Germinal center (tissue), 1 donor: ENCODE results near the gene TCF7L1.
"Not testable (repeated sequence)": the region's sequence is repeated elsewhere in the genome, so short reads cannot be mapped to it uniquely, and the experiment has no call there.

Experiments
- DNase-seq: peaks from one replicate; pipeline ENCODE4 v3.0.0; 2012; ENCODE audit warnings: mixed read lengths, low spot score

TCF7L1 gene

GRCh38 chr2:85286918-85287317, 153.7 kb downstream of the TCF7L1 start:
- no peak for DNase-seq

DNA sequence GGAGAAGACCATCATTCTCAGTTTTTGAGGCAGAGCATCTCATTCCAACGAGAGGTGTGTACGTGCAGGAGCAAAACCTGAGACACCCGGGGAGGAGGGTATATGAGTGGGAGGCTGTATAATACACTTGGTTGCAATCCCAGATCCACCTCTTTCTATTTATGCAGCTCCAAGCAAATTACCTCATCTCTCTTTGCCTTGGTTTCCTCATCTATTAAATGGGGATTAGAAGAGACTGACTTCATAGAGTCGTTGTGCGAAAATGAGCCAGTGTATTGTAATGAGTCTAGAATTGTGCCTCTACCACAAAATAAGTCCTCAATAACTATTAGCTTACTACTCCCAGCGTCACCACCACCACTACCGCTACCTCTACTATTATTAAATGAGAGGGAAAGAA, 154.5 kb downstream of the TCF7L1 start:
- DNase-seq, result no peak

GRCh38 chr2:85288244-85288725, 155.1 kb downstream of the TCF7L1 start:
- no peak for DNase-seq

DNA sequence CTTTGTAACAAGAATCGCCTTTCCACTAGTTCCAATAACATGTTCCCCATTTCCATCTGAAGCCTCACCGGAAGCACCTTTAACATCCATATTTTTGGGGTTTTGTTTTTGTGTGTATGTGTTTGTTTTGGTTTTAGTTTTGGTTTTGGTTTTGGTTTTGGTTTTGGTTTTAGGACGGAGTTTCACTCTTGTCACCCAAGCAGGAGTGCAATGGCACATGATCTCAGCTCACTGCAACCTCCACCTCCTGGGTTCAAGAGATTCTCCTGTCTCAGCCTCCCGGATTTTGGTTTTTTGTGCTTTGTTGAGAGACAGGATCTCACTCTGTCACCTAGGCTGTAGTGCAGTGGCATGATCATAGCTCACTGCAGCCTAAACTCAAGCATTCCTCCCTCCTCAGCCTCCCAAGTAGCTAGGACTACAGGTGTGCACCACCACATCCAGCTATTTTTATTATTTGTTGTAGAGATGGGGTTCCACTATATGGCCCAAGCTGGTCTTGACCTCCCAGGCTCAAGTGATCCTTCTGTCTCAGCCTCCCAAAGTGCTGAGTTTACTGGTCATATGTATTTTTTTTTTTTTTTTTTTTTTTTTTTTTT, 158.3 kb downstream of the TCF7L1 start:
- DNase-seq, result no peak

GRCh38 chr2:85302121-85302520, 168.9 kb downstream of the TCF7L1 start:
- no peak for DNase-seq

- DNase-seq, result no peak
Observed at GRCh38 chr2:85303780-85304531, 170.8 kb downstream of the TCF7L1 start.

DNA sequence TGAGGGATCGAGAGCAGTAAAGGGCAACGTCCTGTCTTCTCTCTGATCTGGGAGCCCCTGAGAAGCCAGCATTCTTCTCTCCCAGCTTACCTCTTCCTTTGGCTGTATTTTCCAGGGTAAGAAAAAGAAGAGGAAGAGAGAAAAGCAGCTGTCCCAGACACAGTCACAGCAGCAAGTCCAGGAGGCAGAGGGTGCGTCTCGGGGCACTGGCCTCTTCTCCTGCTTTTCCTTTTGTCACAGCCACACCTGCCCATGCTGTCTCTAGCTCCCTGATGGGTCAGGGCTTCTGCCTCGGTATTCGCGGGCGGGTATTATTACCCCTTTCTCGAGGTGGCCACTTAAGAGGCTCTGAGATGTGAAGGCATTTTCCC, 174.3 kb downstream of the TCF7L1 start:
- no peak for DNase-seq

GRCh38 chr2:85308201-85308600, 175.0 kb downstream of the TCF7L1 start:
- DNase-seq, result no peak

DNA sequence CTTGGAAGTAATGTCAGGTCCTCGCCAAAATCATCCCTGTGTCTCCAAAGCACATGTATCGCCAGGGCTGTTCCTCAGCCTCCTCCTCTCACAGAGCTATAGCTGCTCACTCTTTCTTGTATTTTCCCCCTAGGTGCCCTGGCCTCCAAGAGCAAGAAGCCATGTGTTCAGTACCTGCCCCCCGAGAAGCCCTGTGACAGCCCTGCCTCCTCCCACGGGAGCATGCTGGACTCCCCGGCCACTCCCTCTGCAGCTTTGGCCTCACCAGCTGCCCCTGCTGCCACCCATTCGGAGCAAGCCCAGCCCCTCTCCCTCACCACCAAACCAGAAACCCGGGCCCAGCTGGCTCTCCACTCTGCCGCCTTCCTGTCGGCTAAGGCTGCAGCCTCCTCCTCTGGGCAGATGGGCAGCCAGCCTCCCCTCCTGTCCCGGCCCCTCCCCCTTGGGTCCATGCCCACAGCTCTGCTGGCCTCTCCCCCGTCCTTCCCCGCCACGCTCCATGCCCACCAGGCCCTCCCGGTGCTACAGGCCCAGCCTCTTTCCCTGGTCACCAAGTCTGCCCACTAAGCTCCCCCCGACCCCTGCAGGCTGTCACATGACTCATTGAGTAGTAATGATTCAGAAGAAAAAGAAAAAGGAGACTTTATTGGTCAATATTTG, 175.8 kb downstream of the TCF7L1 start:
- no peak for DNase-seq

DNA sequence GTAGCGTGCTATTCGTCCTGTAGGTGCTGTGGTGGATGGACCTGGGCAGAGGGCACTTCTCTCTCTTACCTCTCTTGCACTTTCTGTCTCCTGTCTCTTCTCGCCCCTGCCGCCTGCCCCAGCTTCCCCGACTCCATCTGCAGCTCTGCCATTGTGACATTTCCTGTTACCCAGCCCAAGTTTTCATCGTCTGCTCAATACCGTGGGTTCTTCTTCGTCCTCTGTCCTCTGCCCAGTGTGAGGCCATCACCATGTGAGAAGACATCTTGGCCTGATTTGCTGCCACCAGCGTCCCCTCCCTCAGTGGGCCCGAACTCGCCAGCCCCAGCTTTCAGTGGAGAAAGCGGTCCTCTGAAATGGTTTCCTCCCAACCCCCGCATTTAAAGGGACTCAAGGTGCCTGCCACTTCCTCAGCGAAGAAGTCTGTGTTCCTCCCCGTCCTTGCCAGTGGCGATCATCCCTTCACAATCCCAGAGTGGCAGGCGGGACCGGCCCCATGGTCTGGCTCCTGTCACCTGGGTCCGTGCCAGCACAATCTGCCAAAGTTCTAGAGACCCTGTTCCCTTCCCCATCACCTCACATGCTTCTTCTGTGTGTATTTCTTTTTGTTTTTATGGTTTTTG, 176.6 kb downstream of the TCF7L1 start:
- DNase-seq, result no peak

GRCh38 chr2:85310330-85310729, 177.1 kb downstream of the TCF7L1 start:
- DNase-seq, result no peak

DNA sequence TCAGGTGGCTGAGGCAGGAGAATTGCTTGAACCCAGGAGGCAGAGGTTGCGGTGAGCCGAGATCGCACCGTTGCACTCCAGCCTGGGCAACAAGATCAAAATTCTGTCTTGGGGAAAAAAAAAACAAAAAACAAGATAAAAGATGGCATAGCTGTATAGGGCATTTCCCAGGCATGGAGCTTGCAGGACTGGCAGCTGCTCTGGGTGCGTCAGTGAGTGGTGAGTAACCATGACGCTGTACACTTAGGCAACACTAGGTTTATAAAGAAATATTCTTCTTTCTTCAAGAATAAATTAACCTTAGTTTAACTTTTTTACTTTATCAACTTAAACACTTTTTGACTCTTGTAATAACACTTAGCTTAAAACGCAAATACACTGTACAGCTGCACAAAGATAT, 179.2 kb downstream of the TCF7L1 start:
- DNase-seq, result no peak

DNA sequence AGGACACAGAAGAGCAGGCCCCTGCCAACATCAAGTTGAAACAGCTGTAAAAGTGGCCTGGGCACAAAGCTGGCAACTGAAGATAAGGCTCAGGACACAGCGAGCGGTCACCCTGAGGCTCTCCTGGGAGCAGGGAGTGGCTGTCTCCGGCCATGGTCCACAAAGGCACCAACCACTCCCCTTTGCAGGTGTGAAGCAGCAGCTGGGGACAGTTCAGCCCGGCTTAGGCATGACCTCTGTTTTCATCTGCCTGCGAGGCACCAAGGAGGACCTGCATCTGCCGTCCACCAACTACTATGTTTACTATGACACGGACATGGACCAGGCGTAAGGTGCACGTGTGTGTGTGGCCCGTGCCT, 181.7 kb downstream of the TCF7L1 start:
- no peak for DNase-seq

DNA sequence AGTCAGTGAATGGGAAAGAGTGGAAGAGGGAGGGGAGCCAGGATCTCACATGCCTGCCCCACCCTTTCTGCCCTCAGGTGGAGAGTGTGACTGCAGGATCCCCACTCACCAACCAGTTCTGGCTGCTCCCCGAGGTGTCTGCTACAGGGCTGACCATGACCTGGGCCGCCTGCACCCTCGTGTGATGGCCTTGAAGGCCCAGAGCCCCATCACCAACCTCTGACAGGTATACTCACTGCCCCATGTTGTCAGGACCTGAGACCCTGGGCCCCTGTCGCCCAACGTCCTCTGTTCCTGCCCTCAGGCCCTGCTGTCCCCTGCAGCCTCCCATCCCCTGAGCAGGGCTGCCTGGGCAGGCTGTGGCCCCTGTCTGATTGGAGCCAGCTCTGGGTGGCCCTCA, 182.7 kb downstream of the TCF7L1 start:
- not testable (repeated sequence) for DNase-seq

GRCh38 chr2:85318222-85319074, 185.3 kb downstream of the TCF7L1 start:
- DNase-seq, result no peak

DNA sequence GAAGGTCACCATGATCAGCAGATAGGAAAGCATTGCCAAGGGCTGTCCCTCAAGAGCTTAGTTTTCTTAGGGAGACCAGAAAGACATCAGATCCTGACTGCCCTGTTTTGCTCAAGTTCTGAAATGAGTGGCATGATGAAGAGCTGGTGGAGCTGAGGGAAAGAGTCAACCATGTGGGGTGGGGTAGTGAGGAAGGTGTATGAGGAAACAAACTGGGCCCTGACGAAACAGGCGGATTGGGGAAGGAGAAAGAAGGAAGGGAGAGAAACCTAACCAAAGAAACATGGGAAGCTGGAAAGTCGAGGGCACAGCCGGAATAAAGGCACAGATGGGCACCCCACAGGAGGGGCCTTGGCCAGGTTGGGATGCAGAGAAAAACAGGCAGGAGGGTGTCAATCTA, 186.6 kb downstream of the TCF7L1 start:
- no peak for DNase-seq

GRCh38 chr2:85323351-85323987, 190.3 kb downstream of the TCF7L1 start:
- no peak for DNase-seq

DNA sequence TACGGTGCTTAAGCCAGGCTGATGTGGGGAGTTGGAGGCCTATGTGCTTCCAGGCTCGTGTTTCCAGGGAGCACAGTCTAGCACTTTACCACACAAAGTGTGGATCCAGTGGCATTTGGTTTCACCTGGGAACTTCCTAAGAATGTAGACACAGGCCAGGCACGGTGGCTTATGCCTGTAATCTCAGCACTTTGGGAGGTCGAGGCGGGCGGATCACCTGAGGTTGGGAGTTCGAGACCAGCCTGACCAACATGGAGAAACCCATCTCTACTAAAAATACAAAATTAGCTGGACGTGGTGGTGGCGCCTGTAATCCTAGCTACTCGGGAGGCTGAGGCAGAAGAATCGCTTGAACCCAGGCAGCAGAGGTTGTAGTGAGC, 190.8 kb downstream of the TCF7L1 start:
- not testable (repeated sequence) for DNase-seq

GRCh38 chr2:85324639-85325465, 191.7 kb downstream of the TCF7L1 start:
- no peak for DNase-seq

DNA sequence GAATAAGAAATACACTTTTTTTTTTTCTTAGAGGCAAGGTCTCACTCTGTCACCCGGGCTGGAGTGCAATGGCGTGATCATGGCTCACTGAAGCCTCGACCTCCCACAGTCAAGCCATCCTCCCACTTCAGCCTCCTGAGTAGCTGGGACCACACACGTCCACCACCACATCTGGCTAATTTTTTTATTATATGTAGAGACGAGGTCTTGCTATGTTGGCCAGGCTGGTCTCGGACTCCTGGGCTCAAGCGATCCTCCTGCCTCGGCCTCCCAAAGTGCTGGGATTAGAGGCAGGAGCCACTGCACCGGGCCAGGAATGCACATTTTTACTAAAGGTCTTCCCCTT, 192.2 kb downstream of the TCF7L1 start:
- no peak for DNase-seq
